Spleen (tissue), 11 donors: ENCODE measurements around the gene FZD2. TPM values are rescaled to one million over a fixed set of nuclear protein-coding genes. Genes with fewer than 3 reads are reported as not detected.

Experiments used
- DNase-seq: peaks from one replicate; pipeline ENCODE4 v3.0.0-alpha.2; 2020
- H3K27ac ChIP-seq, 8 donors: fragments of 200-600 bp; sonication (generic) in 7 of 8; 1 replicate in 4 of 8; 2 replicates in 4 of 8; pipeline versions ENCODE4 v1.5.0 to v1.8.0; 2016 to 2021; ENCODE audit warnings: inconsistent platforms in 4 of 8, mild to moderate bottlenecking in 4 of 8, moderate library complexity in 1 of 8
- H3K27me3 ChIP-seq, 7 donors: fragments of 200-600 bp; sonication (generic) in 6 of 7; replicated peaks in 1 of 7; 1 replicate in 4 of 7; 2 replicates in 3 of 7; pipeline versions ENCODE4 v1.5.0 to v1.8.0; 2016 to 2021; ENCODE audit warnings: inconsistent platforms in 3 of 7, mild to moderate bottlenecking in 1 of 7
- H3K36me3 ChIP-seq, 6 donors: fragments of 200-600 bp; sonication (generic) in 5 of 6; 1 replicate in 4 of 6; 2 replicates in 2 of 6; pipeline versions ENCODE4 v1.5.0 to v1.8.0; 2016 to 2021; ENCODE audit warnings: inconsistent platforms in 2 of 6
- H3K4me1 ChIP-seq, 6 donors: fragments of 200-600 bp; sonication (generic) in 5 of 6; 1 replicate in 3 of 6; 2 replicates in 3 of 6; pipeline versions ENCODE4 v1.5.0 to v1.8.0; 2016 to 2021; ENCODE audit warnings: inconsistent platforms in 3 of 6
- H3K4me3 ChIP-seq, 8 donors: fragments of 200-600 bp; sonication (generic) in 7 of 8; 1 replicate in 4 of 8; 2 replicates in 4 of 8; pipeline versions ENCODE4 v1.5.0 to v1.8.0; 2016 to 2021; ENCODE audit warnings: inconsistent platforms in 4 of 8, mild to moderate bottlenecking in 4 of 8, moderate library complexity in 2 of 8
- H3K9me3 ChIP-seq, 8 donors: fragments of 200-600 bp; sonication (generic) in 7 of 8; 1 replicate in 4 of 8; 2 replicates in 4 of 8; pipeline versions ENCODE4 v1.5.0 to v1.8.0; 2016 to 2021; ENCODE audit warnings: inconsistent platforms in 4 of 8
- CTCF ChIP-seq, 11 experiments: fragments of 200-600 bp in 7 of 11; fragments of 450-650 bp in 4 of 11; sonication (generic) in 4 of 11; IDR thresholded peaks in 8 of 11; conservative IDR thresholded peaks in 3 of 11; 1 replicate in 7 of 11; 2 replicates in 4 of 11; pipeline versions ENCODE4 v1.4.0 to v1.8.0; 2016 to 2021; ENCODE audit warnings: antibody characterized with exemption in 11 of 11, inconsistent platforms in 4 of 11, mild to moderate bottlenecking in 1 of 11
- POLR2A ChIP-seq, 3 donors: fragments of 450-650 bp; IDR thresholded peaks; one replicate each; pipeline ENCODE4 v1.5.1; 2017; ENCODE audit warnings: antibody characterized with exemption in 3 of 3, mild to moderate bottlenecking in 1 of 3
- POLR2AphosphoS5 ChIP-seq, 3 donors: sonication (generic); formaldehyde crosslinking; IDR thresholded peaks; one replicate each; pipeline ENCODE4 v1.5.1; 2017; ENCODE audit warnings: antibody characterized with exemption in 3 of 3
- WGBS, 5 donors: extraction: QIAGEN DNeasy Blood & Tissue Kit in 3 of 5; methylation state at CpG; one replicate each; pipeline versions ENCODE4 v1.1.5 to v1.1.7; 2013 to 2018; 5-methylcytosine and 5-hydroxymethylcytosine counted together
- intact Hi-C: fragments of 100-400 bp; cut with DNase I; formaldehyde crosslinking; loops from one replicate; pipeline ENCODE4 v1.15.0; 2023; ENCODE audit warnings: low total_unique reads
- polyA plus RNA-seq, 3 donors: library from polyadenylated mRNA; stranded (reverse); fragments of 200-250 nt; gene quantifications; one replicate each; pipeline ENCODE4 v1.2.1, GENCODE V29; 2013
- total RNA-seq, 7 donors: library from RNA; depleted of rRNA in 3 of 7; stranded (reverse); fragments of >200 nt in 3 of 7; fragmentation: NEBNext Ultra II Directional in 4 of 7; extraction: Animal tissue kit (Norgen Biotek cat#: 25700) in 4 of 7; gene quantifications; one replicate each; pipeline versions ENCODE4 v1.1.0 to v1.2.1, GENCODE V29; 2016 to 2021
- donor health status: healthy with polysubstance abuse.
- donor health status: DM: no; HTN: no; CAD: no; lungs with moderate emphysema.
- donor health status: DM: no; HTN: no; CAD: no.
- donor health status: Bipolar disorder and iron deficiency.
- donor health status: healthy.
- donor health status: DM: no; HTN: no; CAD: no.
- donor health status: DM: yes; HTN: yes; CAD: no.

The FZD2 gene
- total and polyA plus RNA-seq, 10 donors = 1.2 to 6.0 (median 2.9) TPM

GRCh38 chr17:44602970-44603369, 45.7 kb downstream of the FZD2 start:
- DNase-seq = no peak
- TF ChIP-seq POLR2AphosphoS5 (IDR thresholded peaks at IDR 0.05) (no peak), CTCF (IDR thresholded peaks at IDR 0.05 in 8 of 11, conservative IDR thresholded peaks at IDR 0.05 in 3 of 11) (no peak), POLR2A (IDR thresholded peaks at IDR 0.05) (no peak)
- H3K9me3 ChIP-seq = no peaks in the 10 kb centered on the region
- no peaks in the 10 kb centered on the region for H3K4me1 ChIP-seq
- H3K27ac ChIP-seq = no peak overlapping the region
- no peaks in the 10 kb centered on the region for H3K36me3 ChIP-seq
- H3K4me3 ChIP-seq = no peak overlapping the region
- 82 to 93% (median 87%) methylated on average over 3 of the region's 3 CpGs for WGBS, 5 donors
- intact Hi-C loops = no loop called here
- peaks cover 0 to 37% (median 0%) of the 10 kb centered on the region in 7 donors for H3K27me3 ChIP-seq

- WGBS, 5 donors = 65 to 76% (median 74%) methylated on average over 4 to 6 of the region's 6 CpGs
- no peaks in the 10 kb centered on the region for H3K9me3 ChIP-seq
- no peak overlapping the region for H3K27ac ChIP-seq
- intact Hi-C loops = no loop called here
- H3K27me3 ChIP-seq = peaks cover 0 to 38% (median 0%) of the 10 kb centered on the region in 7 donors
- no peak overlapping the region for H3K4me3 ChIP-seq
- H3K4me1 ChIP-seq = no peaks in the 10 kb centered on the region
- H3K36me3 ChIP-seq = no peaks in the 10 kb centered on the region
- no peak for TF ChIP-seq CTCF (IDR thresholded peaks at IDR 0.05 in 8 of 11, conservative IDR thresholded peaks at IDR 0.05 in 3 of 11)
- no peak for TF ChIP-seq POLR2A (IDR thresholded peaks at IDR 0.05)
- TF ChIP-seq POLR2AphosphoS5 (IDR thresholded peaks at IDR 0.05) = no peak
- DNase-seq = no peak
Measured at GRCh38 chr17:44604116-44604761, 47.0 kb downstream of the FZD2 start.

GRCh38 chr17:44604768-44605485, 47.6 kb downstream of the FZD2 start:
- 69 to 81% (median 74%) methylated on average over 10 of the region's 10 CpGs for WGBS, 5 donors
- H3K36me3 ChIP-seq = no peaks in the 10 kb centered on the region
- no peak overlapping the region for H3K4me3 ChIP-seq
- peaks cover 0 to 39% (median 0%) of the 10 kb centered on the region in 7 donors for H3K27me3 ChIP-seq
- intact Hi-C loops = no loop called here
- H3K4me1 ChIP-seq = no peaks in the 10 kb centered on the region
- no peak for TF ChIP-seq POLR2AphosphoS5 (IDR thresholded peaks at IDR 0.05)
- TF ChIP-seq POLR2A (IDR thresholded peaks at IDR 0.05) = no peak
- no peak for TF ChIP-seq CTCF (IDR thresholded peaks at IDR 0.05 in 8 of 11, conservative IDR thresholded peaks at IDR 0.05 in 3 of 11)
- no peaks in the 10 kb centered on the region for H3K9me3 ChIP-seq
- DNase-seq = no peak
- no peak overlapping the region for H3K27ac ChIP-seq

- H3K9me3 ChIP-seq = no peaks in the 10 kb centered on the region
- no peak overlapping the region for H3K4me3 ChIP-seq
- H3K36me3 ChIP-seq = no peaks in the 10 kb centered on the region
- TF ChIP-seq POLR2AphosphoS5 (IDR thresholded peaks at IDR 0.05) (no peak), POLR2A (IDR thresholded peaks at IDR 0.05) (no peak), CTCF (IDR thresholded peaks at IDR 0.05 in 8 of 11, conservative IDR thresholded peaks at IDR 0.05 in 3 of 11) (no peak)
- no peaks in the 10 kb centered on the region for H3K4me1 ChIP-seq
- no peak overlapping the region for H3K27ac ChIP-seq
- intact Hi-C loops = no loop called here
- peaks cover 0 to 29% (median 0%) of the 10 kb centered on the region in 7 donors for H3K27me3 ChIP-seq
- no peak for DNase-seq
- 92 to 98% (median 95%) methylated on average over 11 of the region's 11 CpGs for WGBS, 5 donors
Measured at GRCh38 chr17:44606658-44607057, 49.4 kb downstream of the FZD2 start.
